Parathyroid adenoma (tissue), 2 donors: ENCODE results near the gene COL4A2.
"Not testable (repeated sequence)": the region's sequence is repeated elsewhere in the genome, so short reads cannot be mapped to it uniquely, and the experiment has no call there.

Experiments
- H2AFZ ChIP-seq: fragments of 300-600 bp; sonication (generic); one replicate; pipeline ENCODE4 v1.7.0; 2017; ENCODE audit warnings: antibody characterized with exemption, mild to moderate bottlenecking
- H3K27ac ChIP-seq: fragments of 300-600 bp; sonication (generic); one replicate; pipeline ENCODE4 v1.7.0; 2017
- H3K27me3 ChIP-seq: fragments of 300-600 bp; sonication (generic); one replicate; pipeline ENCODE4 v1.7.0; 2017; ENCODE audit warnings: low read length; ENCODE audit not compliant: control insufficient read depth, insufficient read depth
- H3K36me3 ChIP-seq: fragments of 300-600 bp; sonication (generic); one replicate; pipeline ENCODE4 v1.7.0; 2017; ENCODE audit warnings: low read length; ENCODE audit not compliant: control insufficient read depth, insufficient read depth
- H3K4me1 ChIP-seq: fragments of 300-600 bp; sonication (generic); one replicate; pipeline ENCODE4 v1.7.0; 2017; ENCODE audit warnings: control low read depth
- H3K4me2 ChIP-seq: fragments of 300-600 bp; sonication (generic); one replicate; pipeline ENCODE4 v1.7.0; 2017; ENCODE audit warnings: low read length
- H3K4me3 ChIP-seq: fragments of 300-600 bp; sonication (generic); one replicate; pipeline ENCODE4 v1.7.0; 2017; ENCODE audit warnings: low read depth, low read length
- H3K79me2 ChIP-seq: fragments of 300-600 bp; sonication (generic); one replicate; pipeline ENCODE4 v1.7.0; 2017; ENCODE audit warnings: control low read depth
- H3K9ac ChIP-seq: fragments of 300-600 bp; sonication (generic); one replicate; pipeline ENCODE4 v1.7.0; 2017; ENCODE audit warnings: mild to moderate bottlenecking
- H3K9me3 ChIP-seq: fragments of 300-600 bp; sonication (generic); one replicate; pipeline ENCODE4 v1.7.0; 2017; ENCODE audit warnings: low read length; ENCODE audit not compliant: control insufficient read depth
- CTCF ChIP-seq: fragments of 300-600 bp; sonication (generic); IDR thresholded peaks from one replicate; pipeline ENCODE4 v1.7.0; 2017; ENCODE audit warnings: antibody characterized with exemption, mild to moderate bottlenecking
- donor health status: primary hyperparathyroidism.

COL4A2 gene

DNA sequence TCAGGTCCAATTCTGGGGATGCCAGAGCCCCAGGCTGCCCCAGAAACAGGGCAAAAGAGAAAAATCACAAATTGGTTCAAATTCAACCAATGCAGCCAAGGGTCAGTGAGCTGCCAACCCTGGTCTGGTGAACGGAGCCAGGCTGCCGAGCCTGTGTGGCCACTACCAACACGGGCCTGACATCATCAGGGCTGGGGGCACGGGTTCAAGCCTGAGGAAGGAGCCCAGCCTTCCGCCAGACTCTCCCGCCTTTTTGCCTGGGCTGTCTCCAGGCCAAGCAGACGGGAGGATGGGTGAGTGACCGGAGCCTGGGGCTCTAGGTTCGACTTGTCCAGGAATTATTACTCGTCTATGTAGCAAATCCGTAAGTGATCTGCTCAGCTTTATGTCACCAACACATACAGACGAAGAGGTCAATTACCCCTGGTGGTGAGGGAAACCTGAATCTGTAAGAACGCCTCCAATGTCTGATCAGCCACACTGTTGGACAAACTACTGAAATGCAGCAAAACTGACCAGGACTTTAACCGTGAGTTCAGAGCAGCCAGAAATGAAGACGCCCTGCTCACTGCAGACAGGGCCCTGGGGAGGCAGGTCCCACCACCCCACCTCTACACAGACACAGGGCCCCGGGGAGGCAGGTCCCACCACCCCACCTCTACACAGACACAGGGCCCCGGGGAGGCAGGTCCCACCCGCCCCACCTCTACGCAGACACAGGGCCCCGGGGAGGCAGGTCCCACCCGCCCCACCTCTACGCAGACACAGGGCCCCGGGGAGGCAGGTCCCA, 222.6 kb downstream of the COL4A2 start:
- peaks cover under 1% of the 10 kb centered on the region for H3K4me1 ChIP-seq
- H3K36me3 ChIP-seq = no peaks in the 10 kb centered on the region
- no peak for TF ChIP-seq CTCF
- H2AFZ ChIP-seq = no peak overlapping the region
- no peaks in the 10 kb centered on the region for H3K27me3 ChIP-seq
- H3K9ac ChIP-seq = no peak overlapping the region
- no peaks in the 10 kb centered on the region for H3K9me3 ChIP-seq
- no peak overlapping the region for H3K4me2 ChIP-seq
- no peak overlapping the region for H3K27ac ChIP-seq
- H3K4me3 ChIP-seq = no peak overlapping the region
- no peaks in the 10 kb centered on the region for H3K79me2 ChIP-seq

- Histone ChIP-seq H3K36me3 (no peaks in the 10 kb centered on the region), H2AFZ (no peak overlapping the region), H3K27me3 (no peaks in the 10 kb centered on the region), H3K4me3 (no peak overlapping the region), H3K27ac (no peak overlapping the region), H3K79me2 (no peaks in the 10 kb centered on the region), H3K9ac (no peak overlapping the region), H3K9me3 (no peaks in the 10 kb centered on the region), H3K4me1 (no peaks in the 10 kb centered on the region), H3K4me2 (no peak overlapping the region)
- TF ChIP-seq CTCF = no peak
Measured at GRCh38 chr13:110531100-110531499, 224.0 kb downstream of the COL4A2 start.

DNA sequence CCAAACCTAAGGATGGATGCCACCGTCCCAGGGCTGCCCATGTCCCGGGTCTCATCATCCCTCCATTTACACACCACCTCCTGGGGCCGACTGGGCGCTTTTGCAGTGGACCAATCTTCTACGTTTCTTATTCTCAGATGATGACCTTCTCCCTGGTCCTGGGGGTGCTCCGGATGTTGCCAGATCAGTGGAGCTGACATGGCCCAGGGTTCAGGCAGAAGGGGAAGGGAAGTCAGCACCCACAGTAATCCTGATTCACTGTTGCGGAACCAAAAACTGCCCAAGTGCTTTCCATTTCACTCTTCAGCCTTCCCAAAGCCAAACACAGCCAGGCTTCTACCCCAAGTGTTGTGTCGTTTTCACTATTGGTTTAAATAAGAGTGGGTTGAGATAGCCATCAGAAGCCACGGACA, 224.6 kb downstream of the COL4A2 start:
- no peaks in the 10 kb centered on the region for H3K36me3 ChIP-seq
- no peak overlapping the region for H3K4me3 ChIP-seq
- TF ChIP-seq CTCF = no peak
- H3K9me3 ChIP-seq = no peaks in the 10 kb centered on the region
- no peaks in the 10 kb centered on the region for H3K79me2 ChIP-seq
- H3K27me3 ChIP-seq = no peaks in the 10 kb centered on the region
- H3K4me2 ChIP-seq = no peak overlapping the region
- H3K4me1 ChIP-seq = no peaks in the 10 kb centered on the region
- no peak overlapping the region for H3K27ac ChIP-seq
- H2AFZ ChIP-seq = no peak overlapping the region
- H3K9ac ChIP-seq = no peak overlapping the region

DNA sequence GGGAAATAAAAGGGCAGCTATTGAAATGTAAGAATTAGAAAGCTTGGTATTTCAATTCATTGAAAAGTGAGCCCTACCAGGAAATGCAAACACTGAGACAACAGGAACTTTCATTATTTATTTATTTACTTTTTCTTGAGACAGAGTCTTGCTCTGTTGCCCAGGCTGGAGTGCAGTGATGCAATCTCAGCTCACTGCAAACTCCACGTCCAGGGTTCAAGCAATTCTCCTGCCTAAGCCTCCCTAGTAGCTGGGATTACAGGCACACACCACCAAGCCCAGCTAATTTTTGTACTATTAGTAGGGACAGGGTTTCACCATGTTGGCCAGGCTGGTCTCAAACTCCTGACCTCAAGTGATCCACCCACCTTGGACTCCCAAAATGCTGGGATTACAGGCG, 225.2 kb downstream of the COL4A2 start:
- H3K36me3 ChIP-seq, H3K4me2 ChIP-seq, H3K27ac ChIP-seq, H3K4me3 ChIP-seq, H3K9me3 ChIP-seq, H3K9ac ChIP-seq, H3K27me3 ChIP-seq, H2AFZ ChIP-seq, H3K79me2 ChIP-seq, H3K4me1 ChIP-seq: not testable (repeated sequence)

DNA sequence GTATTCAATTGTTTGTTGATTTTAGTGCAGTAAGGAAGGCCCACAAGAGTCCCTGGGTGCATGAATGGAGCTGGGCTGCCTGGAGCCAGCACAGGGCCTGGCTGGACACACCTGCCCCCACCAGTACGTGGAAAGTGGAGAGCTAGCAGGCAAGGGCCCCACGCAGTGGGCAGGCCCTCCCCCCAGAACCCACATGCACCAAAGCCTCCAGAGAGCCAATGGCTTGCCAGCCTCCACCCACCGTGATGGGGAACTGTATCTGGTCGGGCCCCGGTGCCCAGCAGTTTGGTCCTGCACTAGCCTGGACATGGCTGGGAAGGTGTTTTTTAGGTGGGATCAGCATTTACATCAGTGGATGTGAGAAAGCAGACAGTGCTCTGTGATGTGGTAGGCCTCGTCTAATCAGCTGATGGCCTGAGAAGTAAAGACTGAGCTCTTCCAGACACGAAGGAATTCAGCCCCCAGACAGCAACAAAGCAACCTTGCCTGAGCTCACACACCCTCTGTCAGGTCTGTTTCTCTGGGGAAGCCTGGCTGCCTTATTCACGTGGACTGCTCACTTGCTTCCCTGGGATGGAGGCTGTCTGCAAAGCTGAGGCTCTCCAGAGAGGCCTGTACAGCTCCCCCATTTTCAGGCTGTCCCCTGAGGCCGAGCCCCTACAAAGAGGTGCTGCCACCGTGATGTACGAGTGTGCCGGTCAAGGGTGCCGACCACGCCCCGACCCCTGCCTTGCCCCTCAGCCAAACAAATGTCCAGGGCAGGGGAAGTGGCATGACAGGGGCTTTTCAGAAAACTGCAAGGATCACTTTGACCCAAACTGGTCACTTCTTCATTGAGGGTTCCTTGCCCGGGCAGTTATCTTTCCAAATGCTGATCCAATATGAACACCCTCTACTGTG, 226.9 kb downstream of the COL4A2 start:
- no peak for TF ChIP-seq CTCF
- no peaks in the 10 kb centered on the region for H3K4me1 ChIP-seq
- no peak overlapping the region for H3K27ac ChIP-seq

More for the DNA sequence above, 226.9 kb downstream of the COL4A2 start:
- no peak overlapping the region for H3K4me3 ChIP-seq
- H2AFZ ChIP-seq = no peak overlapping the region
- H3K4me2 ChIP-seq = no peak overlapping the region
- no peak overlapping the region for H3K9ac ChIP-seq
- no peaks in the 10 kb centered on the region for H3K36me3 ChIP-seq
- no peaks in the 10 kb centered on the region for H3K9me3 ChIP-seq
- no peaks in the 10 kb centered on the region for H3K27me3 ChIP-seq
- no peaks in the 10 kb centered on the region for H3K79me2 ChIP-seq
